GM15510 (cell line): ENCODE results near the gene PPP1R13B.

Experiments used
- POLR2A ChIP-seq: IDR thresholded peaks from 3 replicates; pipeline ENCODE4 v1.6.1; 2011; ENCODE audit warnings: borderline replicate concordance; ENCODE audit not compliant: insufficient read length; ENCODE audit errors: extremely low read depth

The PPP1R13B gene, protein sequence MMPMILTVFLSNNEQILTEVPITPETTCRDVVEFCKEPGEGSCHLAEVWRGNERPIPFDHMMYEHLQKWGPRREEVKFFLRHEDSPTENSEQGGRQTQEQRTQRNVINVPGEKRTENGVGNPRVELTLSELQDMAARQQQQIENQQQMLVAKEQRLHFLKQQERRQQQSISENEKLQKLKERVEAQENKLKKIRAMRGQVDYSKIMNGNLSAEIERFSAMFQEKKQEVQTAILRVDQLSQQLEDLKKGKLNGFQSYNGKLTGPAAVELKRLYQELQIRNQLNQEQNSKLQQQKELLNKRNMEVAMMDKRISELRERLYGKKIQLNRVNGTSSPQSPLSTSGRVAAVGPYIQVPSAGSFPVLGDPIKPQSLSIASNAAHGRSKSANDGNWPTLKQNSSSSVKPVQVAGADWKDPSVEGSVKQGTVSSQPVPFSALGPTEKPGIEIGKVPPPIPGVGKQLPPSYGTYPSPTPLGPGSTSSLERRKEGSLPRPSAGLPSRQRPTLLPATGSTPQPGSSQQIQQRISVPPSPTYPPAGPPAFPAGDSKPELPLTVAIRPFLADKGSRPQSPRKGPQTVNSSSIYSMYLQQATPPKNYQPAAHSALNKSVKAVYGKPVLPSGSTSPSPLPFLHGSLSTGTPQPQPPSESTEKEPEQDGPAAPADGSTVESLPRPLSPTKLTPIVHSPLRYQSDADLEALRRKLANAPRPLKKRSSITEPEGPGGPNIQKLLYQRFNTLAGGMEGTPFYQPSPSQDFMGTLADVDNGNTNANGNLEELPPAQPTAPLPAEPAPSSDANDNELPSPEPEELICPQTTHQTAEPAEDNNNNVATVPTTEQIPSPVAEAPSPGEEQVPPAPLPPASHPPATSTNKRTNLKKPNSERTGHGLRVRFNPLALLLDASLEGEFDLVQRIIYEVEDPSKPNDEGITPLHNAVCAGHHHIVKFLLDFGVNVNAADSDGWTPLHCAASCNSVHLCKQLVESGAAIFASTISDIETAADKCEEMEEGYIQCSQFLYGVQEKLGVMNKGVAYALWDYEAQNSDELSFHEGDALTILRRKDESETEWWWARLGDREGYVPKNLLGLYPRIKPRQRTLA

GRCh38 chr14:103847451-103848174 is at the start of gene PPP1R13B:
Gene PPP1R13B, minus strand, starts transcription at chr14:103847575. Its CDS starts 268 bp downstream, at chr14:103847307.
- TF ChIP-seq POLR2A, result peak; percentile 65

- no peak for TF ChIP-seq POLR2A
Measured at GRCh38 chr14:103896578-103896977, 49.2 kb upstream of the PPP1R13B start.

DNA sequence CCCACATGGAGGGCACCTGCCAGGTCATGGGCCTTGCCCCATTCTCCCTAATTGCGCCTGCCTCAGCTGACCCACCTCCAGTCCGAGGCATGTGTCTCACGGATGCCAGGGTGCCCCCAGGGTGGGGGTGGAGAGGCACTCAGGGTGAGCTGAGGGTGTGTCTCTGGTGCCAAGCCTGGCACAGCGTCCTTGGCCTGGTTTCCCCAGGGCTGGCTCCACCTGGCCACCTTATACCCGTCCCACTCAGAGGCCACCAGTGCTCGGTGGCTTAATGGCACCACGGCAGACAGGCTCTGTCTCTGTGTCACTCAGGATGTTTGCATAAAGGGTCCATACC is 47.3 kb upstream of the PPP1R13B start:
- TF ChIP-seq POLR2A, result no peak

GRCh38 chr14:103894034-103894722 is 46.8 kb upstream of the PPP1R13B start:
- TF ChIP-seq POLR2A, result no peak

DNA sequence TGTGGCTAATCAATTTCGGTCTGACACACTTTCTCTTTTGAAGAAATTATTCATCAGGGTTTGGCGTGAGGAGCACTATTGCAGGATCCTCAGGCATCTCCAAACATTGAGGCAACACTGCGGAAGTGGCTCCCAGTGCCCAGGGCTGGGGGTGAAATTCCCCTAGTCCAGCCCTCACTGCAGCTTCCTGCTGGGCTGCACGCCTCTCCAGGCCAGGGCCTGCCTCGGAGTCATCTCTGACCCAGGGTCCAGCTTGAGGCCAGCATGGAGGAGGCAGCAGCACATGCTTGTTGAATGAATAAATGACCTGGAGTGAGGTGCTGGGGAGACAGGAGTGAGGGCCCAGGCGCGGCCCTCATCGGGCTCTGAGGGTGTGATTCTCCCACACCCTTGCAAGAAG is 44.9 kb upstream of the PPP1R13B start:
- TF ChIP-seq POLR2A, result no peak

- no peak for TF ChIP-seq POLR2A
Measured at GRCh38 chr14:103891667-103892215, 44.4 kb upstream of the PPP1R13B start.

- no peak for TF ChIP-seq POLR2A
Measured at GRCh38 chr14:103890821-103891666, 43.7 kb upstream of the PPP1R13B start.

GRCh38 chr14:103890052-103890371 is 42.6 kb upstream of the PPP1R13B start:
- no peak for TF ChIP-seq POLR2A

DNA sequence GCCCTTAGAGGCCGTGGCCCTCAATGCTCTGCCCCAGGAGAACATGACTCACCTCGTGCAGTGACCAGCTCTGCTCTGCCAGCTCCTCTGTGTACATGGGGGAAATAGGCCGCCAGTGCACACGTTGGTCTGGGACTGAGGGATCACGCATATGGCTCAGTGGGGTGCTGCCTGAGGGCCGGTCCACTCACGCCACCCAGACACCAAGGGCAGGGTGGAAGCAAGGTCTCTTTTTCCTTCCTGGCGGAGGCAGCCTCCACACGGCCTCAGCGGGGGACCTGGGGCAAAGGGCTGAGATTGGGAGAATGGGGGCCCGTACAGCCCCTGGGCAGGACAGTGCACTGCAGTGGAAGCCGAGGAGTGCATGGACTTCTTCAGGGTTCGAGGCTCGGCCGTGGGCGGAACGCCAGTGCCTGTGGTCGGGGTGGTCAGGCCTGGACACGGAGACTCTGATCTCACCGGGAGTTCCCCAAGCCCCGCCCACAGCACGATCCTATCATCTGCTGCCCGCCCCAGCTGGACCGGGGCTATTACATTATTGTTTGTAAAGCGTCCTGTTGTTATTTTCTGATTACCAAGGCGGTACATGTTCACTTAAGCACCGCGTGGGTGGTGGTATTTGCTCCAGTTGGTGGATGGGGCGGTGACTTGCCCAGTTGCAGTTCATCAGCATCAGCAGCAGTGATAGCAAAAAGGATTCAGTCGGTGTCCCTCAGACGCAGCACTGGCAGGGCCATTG is 42.1 kb upstream of the PPP1R13B start:
- TF ChIP-seq POLR2A, result no peak

GRCh38 chr14:103887557-103888115 is 40.3 kb upstream of the PPP1R13B start:
- TF ChIP-seq POLR2A, result no peak

GRCh38 chr14:103887170-103887501 is 39.8 kb upstream of the PPP1R13B start:
- no peak for TF ChIP-seq POLR2A
